GM23248 (cell line): Measurements from ENCODE around the gene PIGX.
A peak's percentile ranks its signal among the peaks of the same experiment; 100 is the strongest.

ENCODE experiments used
- EZH2 ChIP-seq: fragments of 200-600 bp; sonication (generic); IDR thresholded peaks from 2 replicates; pipeline ENCODE4 v1.6.1; 2018; ENCODE audit warnings: antibody characterized with exemption, mild to moderate bottlenecking; ENCODE audit not compliant: insufficient read depth, poor library complexity, severe bottlenecking
- EZH2phosphoT487 ChIP-seq: fragments of 200-600 bp; sonication (generic); IDR thresholded peaks from 2 replicates; pipeline ENCODE4 v1.6.1; 2018; ENCODE audit warnings: antibody characterized with exemption, moderate library complexity, mild to moderate bottlenecking, low read depth; ENCODE audit not compliant: insufficient read depth

DNA sequence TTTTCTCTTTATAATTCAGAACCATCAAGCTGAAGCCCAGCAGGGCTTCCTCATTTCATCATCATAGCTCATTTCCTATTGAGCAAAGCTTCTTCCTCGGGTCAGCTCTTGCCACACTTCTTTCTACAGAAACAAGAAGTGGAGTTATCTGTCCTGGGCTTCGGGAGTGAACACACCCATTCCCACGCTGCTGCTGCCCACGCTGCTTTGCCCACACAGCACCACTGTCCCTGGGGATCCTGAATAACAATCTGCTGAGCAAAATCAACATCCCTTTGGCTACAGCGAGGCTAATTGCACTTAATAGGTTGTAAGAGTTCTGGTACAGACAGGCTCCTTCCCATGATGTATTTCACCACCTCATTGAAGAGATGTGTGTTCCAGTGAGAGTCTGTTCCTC lies 23.8 kb upstream of the PIGX start:
- TF ChIP-seq EZH2 (no peak), EZH2phosphoT487 (0 out of 2 replicates have a peak, but pooled peaks have one; percentile 52)
